ENCODE measurements around the gene PCDHA2.
"Not testable (repeated sequence)": the region's sequence is repeated elsewhere in the genome, so short reads cannot be mapped to it uniquely, and the experiment has no call there.

PCDHA2 gene

DNA sequence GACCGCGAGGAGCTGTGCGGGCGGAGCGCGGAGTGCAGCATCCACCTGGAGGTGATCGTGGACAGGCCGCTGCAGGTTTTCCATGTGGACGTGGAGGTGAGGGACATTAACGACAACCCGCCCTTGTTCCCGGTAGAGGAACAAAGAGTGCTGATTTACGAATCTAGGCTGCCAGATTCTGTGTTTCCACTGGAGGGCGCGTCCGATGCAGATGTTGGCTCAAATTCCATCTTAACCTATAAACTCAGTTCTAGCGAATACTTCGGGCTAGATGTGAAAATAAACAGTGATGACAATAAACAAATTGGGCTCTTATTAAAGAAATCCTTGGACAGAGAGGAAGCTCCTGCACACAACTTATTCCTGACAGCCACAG lies 33.7 kb downstream of the PCDHA2 start:
- Histone ChIP-seq H3K4me3 (ENCODE audit: low read depth in 1 of 2, low read length in 1 of 2) (no peak overlapping the region), H3K9me3 (peaks cover 21% of the 10 kb centered on the region), H3K27me3 (peaks cover 29% of the 10 kb centered on the region), H3K36me3 (no peaks in the 10 kb centered on the region), H3K4me1 (ENCODE audit: control insufficient read depth in 1 of 2, insufficient read depth in 1 of 2, low read depth in 1 of 2, low read length in 1 of 2) (no peaks in the 10 kb centered on the region), H3K27ac (no peak overlapping the region)
- TF ChIP-seq, protein P1, sequence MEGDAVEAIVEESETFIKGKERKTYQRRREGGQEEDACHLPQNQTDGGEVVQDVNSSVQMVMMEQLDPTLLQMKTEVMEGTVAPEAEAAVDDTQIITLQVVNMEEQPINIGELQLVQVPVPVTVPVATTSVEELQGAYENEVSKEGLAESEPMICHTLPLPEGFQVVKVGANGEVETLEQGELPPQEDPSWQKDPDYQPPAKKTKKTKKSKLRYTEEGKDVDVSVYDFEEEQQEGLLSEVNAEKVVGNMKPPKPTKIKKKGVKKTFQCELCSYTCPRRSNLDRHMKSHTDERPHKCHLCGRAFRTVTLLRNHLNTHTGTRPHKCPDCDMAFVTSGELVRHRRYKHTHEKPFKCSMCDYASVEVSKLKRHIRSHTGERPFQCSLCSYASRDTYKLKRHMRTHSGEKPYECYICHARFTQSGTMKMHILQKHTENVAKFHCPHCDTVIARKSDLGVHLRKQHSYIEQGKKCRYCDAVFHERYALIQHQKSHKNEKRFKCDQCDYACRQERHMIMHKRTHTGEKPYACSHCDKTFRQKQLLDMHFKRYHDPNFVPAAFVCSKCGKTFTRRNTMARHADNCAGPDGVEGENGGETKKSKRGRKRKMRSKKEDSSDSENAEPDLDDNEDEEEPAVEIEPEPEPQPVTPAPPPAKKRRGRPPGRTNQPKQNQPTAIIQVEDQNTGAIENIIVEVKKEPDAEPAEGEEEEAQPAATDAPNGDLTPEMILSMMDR (IDR thresholded peaks at IDR 0.05) = no peak

DNA sequence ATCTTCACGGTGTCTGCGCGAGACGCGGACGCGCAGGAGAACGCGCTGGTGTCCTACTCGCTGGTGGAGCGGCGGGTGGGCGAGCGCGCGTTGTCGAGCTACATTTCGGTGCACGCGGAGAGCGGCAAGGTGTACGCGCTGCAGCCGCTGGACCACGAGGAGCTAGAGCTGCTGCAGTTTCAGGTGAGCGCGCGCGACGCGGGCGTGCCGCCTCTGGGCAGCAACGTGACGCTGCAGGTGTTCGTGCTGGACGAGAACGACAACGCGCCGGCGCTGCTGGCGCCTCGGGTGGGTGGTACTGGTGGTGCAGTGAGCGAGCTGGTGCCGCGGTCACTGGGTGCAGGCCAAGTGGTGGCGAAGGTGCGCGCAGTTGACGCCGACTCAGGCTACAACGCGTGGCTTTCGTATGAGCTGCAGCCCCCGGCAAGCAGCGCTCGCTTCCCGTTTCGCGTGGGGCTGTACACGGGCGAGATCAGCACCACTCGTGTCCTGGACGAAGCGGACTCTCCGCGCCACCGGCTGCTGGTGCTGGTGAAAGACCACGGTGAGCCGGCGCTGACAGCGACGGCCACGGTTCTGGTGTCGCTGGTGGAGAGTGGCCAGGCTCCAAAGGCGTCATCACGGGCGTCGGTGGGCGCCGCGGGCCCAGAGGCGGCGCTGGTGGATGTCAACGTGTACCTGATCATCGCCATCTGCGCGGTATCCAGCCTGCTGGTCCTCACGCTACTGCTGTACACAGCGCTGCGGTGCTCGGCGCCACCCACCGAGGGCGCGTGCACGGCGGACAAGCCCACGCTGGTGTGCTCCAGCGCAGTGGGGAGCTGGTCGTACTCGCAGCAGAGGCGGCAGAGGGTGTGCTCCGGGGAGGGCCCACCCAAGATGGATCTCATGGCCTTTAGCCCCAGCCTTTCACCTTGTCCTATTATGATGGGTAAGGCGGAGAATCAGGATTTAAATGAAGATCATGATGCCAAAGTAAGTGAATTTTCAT lies 35.2 kb downstream of the PCDHA2 start:
- peaks cover 19% of the 10 kb centered on the region for H3K9me3 ChIP-seq
- not testable (repeated sequence) for H3K4me3 ChIP-seq (ENCODE audit: low read depth in 1 of 2, low read length in 1 of 2); H3K36me3 ChIP-seq; H3K4me1 ChIP-seq (ENCODE audit: control insufficient read depth in 1 of 2, insufficient read depth in 1 of 2, low read depth in 1 of 2, low read length in 1 of 2); H3K27ac ChIP-seq
- H3K27me3 ChIP-seq = peaks cover 36% of the 10 kb centered on the region

DNA sequence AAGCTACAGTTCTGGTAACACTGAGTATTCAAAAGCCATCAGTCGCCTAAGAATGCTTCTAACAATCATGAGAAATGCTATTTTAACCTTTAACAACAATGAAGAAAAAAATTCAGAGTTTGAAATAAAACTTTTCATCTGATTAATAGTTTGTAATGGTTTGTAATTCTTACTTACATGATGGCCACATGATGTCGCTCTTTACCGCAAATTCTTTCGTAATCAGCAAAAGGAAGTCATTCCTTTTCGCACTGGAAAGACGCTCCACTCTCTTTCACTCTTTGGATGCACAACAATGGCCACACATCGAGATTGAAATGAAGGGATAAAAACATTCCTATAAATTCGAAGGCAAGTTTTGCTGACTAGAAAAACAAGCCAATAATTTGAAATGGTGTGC lies 39.3 kb downstream of the PCDHA2 start, which contains the start of gene PCDHA7:
PCDHA7 (plus strand) TSS at position 277 of the 400 bp plus-strand sequence; CDS start at position 392, 115 bp downstream.
- Histone ChIP-seq H3K36me3 (no peaks in the 10 kb centered on the region), H3K9me3 (peaks cover 14% of the 10 kb centered on the region), H3K4me3 (ENCODE audit: low read depth in 1 of 2, low read length in 1 of 2) (no peak within 1 kb of the TSS), H3K4me1 (ENCODE audit: control insufficient read depth in 1 of 2, insufficient read depth in 1 of 2, low read depth in 1 of 2, low read length in 1 of 2) (no peaks in the 10 kb centered on the region), H3K27me3 (peaks cover 33% of the 10 kb centered on the region), H3K27ac (no peak within 1 kb of the TSS)
- TF ChIP-seq, protein P1 (IDR thresholded peaks at IDR 0.05) = no peak

DNA sequence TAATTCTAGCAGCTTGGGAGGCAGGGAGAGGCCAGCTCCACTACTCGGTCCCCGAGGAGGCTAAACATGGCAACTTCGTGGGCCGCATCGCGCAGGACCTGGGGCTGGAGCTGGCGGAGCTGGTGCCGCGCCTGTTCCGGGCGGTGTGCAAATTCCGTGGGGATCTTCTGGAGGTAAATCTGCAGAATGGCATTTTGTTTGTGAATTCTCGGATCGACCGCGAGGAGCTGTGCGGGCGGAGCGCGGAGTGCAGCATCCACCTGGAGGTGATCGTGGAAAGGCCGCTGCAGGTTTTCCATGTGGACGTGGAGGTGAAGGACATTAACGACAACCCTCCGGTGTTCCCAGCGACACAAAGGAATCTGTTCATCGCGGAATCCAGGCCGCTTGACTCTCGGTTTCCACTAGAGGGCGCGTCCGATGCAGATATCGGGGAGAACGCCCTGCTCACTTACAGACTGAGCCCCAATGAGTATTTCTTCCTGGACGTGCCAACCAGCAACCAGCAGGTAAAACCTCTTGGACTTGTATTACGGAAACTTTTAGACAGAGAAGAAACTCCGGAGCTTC lies 39.9 kb downstream of the PCDHA2 start:
- not testable (repeated sequence) for H3K4me1 ChIP-seq (ENCODE audit: control insufficient read depth in 1 of 2, insufficient read depth in 1 of 2, low read depth in 1 of 2, low read length in 1 of 2); H3K27ac ChIP-seq; H3K4me3 ChIP-seq (ENCODE audit: low read depth in 1 of 2, low read length in 1 of 2); H3K36me3 ChIP-seq
- Histone ChIP-seq H3K9me3 (peaks cover 14% of the 10 kb centered on the region), H3K27me3 (peaks cover 28% of the 10 kb centered on the region)

GRCh38 chr5:140835622-140836510 lies 41.2 kb downstream of the PCDHA2 start:
- peaks cover 21% of the 10 kb centered on the region for H3K27me3 ChIP-seq
- peaks cover 14% of the 10 kb centered on the region for H3K9me3 ChIP-seq
- no peak overlapping the region for H3K27ac ChIP-seq
- TF ChIP-seq, protein P1 (IDR thresholded peaks at IDR 0.05) = no peak
- no peak overlapping the region for H3K4me3 ChIP-seq (ENCODE audit: low read depth in 1 of 2, low read length in 1 of 2)
- H3K4me1 ChIP-seq (ENCODE audit: control insufficient read depth in 1 of 2, insufficient read depth in 1 of 2, low read depth in 1 of 2, low read length in 1 of 2) = no peaks in the 10 kb centered on the region
- H3K36me3 ChIP-seq = no peaks in the 10 kb centered on the region
